ENCODE data around the gene ZNF469. TPM values are rescaled to one million over a fixed set of nuclear protein-coding genes. Genes with fewer than 3 reads are reported as not detected.

Gene ZNF469
- total and polyA plus RNA-seq, 2 of the 13 experiments (the other 11 are each of a cell fraction or from before 2014, with no cell fraction given): not detected

DNA sequence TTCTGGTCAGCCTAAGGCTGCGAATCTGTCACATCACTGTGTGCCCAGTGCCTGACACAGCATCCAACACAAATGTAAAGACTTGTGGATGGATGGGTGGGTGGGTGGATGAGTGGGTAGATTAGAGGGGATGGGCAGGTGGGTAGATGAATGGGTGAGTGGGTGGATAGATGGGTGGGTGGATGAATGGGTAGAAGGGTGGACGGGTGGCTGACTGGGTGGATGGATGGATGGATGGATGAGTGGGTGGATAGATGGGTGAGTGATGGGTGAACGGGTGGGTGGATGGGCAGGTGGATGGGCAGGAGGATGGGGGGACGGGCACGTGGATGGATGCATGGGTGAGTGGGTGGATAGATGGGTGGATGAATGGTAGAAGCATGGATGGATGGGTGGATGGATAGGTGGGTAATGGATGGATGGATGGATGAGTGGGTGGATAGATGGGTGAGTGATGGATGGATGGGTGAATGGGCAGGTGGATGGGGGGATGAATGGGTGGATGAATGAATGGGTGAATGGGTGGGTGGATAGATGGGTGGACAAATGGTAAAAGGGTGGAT is 39.2 kb downstream of the ZNF469 start:
- FAIRE-seq (no peak), ATAC-seq (no peak), DNase-seq (ENCODE audit: low spot score) (no peak)
- ChIA-PET CTCF (ENCODE audit: low intra/inter-chr PET ratio, low total read pairs) (no interaction called here), POLR2A (no interaction called here)
- Histone ChIP-seq H3K4me2 (ENCODE audit: low read depth, low read length) (no peak overlapping the region), H3K9ac (ENCODE audit: insufficient read depth, low read depth, low read length) (no peak overlapping the region), H3K4me1 (ENCODE audit: insufficient read depth, low read length) (no peaks in the 10 kb centered on the region), H3K27ac (ENCODE audit: extremely low read length, insufficient read depth, low read length) (no peak overlapping the region), H3K27me3 (ENCODE audit: control insufficient read depth in 1 of 2, insufficient read depth in 2 of 2, low read length in 2 of 2) (peaks cover 34 to 83% of the 10 kb centered on the region in 2 experiments), H4K20me1 (ENCODE audit: insufficient read depth, low read length) (peaks cover 5% of the 10 kb centered on the region; the same call in 1 of the 2 replicates), H3K36me3 (replicated peaks in 1 of 2; ENCODE audit: control insufficient read depth in 1 of 2, insufficient read depth in 2 of 2, low read length in 2 of 2) (no peaks in the 10 kb centered on the region), H3K4me3 (replicated peaks in 1 of 3; ENCODE audit: insufficient read depth in 1 of 3, low read depth in 2 of 3, low read length in 3 of 3) (no peak overlapping the region), H3K79me2 (ENCODE audit: insufficient read depth, low read length) (no peaks in the 10 kb centered on the region), H3K9me3 (ENCODE audit: low read length) (no peaks in the 10 kb centered on the region), H2AFZ (ENCODE audit: low read length) (no peak overlapping the region)
- WGBS (ENCODE audit: low lambda C conversion rate): 8% methylated on average over 5 of the region's 5 CpGs
- TF ChIP-seq, protein P1, sequence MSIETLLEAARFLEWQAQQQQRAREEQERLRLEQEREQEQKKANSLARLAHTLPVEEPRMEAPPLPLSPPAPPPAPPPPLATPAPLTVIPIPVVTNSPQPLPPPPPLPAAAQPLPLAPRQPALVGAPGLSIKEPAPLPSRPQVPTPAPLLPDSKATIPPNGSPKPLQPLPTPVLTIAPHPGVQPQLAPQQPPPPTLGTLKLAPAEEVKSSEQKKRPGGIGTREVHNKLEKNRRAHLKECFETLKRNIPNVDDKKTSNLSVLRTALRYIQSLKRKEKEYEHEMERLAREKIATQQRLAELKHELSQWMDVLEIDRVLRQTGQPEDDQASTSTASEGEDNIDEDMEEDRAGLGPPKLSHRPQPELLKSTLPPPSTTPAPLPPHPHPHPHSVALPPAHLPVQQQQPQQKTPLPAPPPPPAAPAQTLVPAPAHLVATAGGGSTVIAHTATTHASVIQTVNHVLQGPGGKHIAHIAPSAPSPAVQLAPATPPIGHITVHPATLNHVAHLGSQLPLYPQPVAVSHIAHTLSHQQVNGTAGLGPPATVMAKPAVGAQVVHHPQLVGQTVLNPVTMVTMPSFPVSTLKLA (IDR thresholded peaks at IDR 0.05): peak; percentile 56; the same call in 1 of the 2 replicates
- TF ChIP-seq, protein P2, sequence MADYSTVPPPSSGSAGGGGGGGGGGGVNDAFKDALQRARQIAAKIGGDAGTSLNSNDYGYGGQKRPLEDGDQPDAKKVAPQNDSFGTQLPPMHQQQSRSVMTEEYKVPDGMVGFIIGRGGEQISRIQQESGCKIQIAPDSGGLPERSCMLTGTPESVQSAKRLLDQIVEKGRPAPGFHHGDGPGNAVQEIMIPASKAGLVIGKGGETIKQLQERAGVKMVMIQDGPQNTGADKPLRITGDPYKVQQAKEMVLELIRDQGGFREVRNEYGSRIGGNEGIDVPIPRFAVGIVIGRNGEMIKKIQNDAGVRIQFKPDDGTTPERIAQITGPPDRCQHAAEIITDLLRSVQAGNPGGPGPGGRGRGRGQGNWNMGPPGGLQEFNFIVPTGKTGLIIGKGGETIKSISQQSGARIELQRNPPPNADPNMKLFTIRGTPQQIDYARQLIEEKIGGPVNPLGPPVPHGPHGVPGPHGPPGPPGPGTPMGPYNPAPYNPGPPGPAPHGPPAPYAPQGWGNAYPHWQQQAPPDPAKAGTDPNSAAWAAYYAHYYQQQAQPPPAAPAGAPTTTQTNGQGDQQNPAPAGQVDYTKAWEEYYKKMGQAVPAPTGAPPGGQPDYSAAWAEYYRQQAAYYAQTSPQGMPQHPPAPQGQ (CRISPR knock-in tag; IDR thresholded peaks at IDR 0.05; ENCODE audit: borderline replicate concordance): no peak
- TF ChIP-seq, protein P3, sequence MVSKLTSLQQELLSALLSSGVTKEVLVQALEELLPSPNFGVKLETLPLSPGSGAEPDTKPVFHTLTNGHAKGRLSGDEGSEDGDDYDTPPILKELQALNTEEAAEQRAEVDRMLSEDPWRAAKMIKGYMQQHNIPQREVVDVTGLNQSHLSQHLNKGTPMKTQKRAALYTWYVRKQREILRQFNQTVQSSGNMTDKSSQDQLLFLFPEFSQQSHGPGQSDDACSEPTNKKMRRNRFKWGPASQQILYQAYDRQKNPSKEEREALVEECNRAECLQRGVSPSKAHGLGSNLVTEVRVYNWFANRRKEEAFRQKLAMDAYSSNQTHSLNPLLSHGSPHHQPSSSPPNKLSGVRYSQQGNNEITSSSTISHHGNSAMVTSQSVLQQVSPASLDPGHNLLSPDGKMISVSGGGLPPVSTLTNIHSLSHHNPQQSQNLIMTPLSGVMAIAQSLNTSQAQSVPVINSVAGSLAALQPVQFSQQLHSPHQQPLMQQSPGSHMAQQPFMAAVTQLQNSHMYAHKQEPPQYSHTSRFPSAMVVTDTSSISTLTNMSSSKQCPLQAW (CRISPR knock-in tag; IDR thresholded peaks at IDR 0.05): no peak
- TF ChIP-seq MBNL3 (CRISPR knock-in tag; conservative IDR thresholded peaks at IDR 0.05): no peak
- in situ Hi-C loops (cut with HindIII; ENCODE audit: extremely low pct_ligation_motif_present, low pct_unique_long_range_greater_than_20kb): no loop called here
- intact Hi-C loops (cut with micrococcal nuclease; ENCODE audit: unreplicated experiment): no loop called here
- BruUV-seq (replicated peaks): no TSS peak
